ENCODE results near the gene PTK7. TPM values are rescaled to one million over a fixed set of nuclear protein-coding genes. Genes with fewer than 3 reads are reported as not detected.

The PTK7 gene
- total RNA-seq, 3 donors from 2014 or later = 7.0 to 57.1 (median 52.1) TPM

DNA sequence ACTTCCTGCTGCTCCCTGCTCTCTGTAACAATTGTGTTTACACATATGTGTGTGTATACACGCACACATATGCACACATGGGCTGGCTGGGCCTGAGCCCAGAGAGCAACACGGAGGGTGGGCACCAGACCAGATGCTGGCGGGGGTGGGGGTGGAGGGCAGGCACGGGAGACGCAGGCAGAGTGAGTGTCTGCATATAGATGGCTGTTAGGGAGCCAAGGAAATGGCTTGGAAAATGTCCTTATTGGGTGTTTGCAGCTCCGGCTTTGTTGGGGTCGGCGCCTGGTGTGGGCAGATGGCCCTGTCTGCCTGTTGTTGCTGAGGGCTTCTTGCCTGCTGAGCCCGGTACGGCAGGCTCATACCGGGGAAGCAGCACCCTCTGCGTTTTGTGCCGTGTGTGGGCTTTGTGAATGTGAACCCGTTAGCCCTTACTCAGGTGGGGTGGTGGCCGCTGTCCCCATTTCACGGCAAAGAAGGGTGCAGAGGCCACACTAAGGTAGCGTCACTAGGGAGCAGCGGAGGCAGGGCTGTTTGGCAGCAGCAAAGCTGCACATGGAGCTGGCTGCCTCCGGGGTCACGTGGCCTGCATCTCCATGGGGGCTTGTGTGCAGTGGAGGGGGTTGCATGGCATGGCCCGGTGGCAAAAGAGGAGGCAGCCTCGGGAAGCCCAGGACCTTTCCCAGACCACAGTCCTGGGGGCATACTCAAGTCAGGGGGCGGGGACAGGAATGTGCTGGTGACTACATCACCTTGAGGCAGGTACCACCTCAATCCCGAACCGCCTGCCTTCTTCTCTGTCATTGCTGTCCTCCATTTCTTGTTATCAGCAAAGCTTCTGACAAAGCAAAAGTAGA, 47.6 kb downstream of the PTK7 start:
- DNase-seq (ENCODE audit: low spot score in 2 of 2) = no peak
- Histone ChIP-seq H3K27me3 (no peaks in the 10 kb centered on the region), H3K36me3 (no peaks in the 10 kb centered on the region), H3K4me3 (peak overlapping the region in 2 of 3 donors; percentile 20 to 46), H3K27ac (peak overlapping the region; percentile 19 to 72), H3K9me3 (no peaks in the 10 kb centered on the region), H3K4me1 (peaks cover 12 to 28% of the 10 kb centered on the region in 2 donors)
- TF ChIP-seq, protein P1, sequence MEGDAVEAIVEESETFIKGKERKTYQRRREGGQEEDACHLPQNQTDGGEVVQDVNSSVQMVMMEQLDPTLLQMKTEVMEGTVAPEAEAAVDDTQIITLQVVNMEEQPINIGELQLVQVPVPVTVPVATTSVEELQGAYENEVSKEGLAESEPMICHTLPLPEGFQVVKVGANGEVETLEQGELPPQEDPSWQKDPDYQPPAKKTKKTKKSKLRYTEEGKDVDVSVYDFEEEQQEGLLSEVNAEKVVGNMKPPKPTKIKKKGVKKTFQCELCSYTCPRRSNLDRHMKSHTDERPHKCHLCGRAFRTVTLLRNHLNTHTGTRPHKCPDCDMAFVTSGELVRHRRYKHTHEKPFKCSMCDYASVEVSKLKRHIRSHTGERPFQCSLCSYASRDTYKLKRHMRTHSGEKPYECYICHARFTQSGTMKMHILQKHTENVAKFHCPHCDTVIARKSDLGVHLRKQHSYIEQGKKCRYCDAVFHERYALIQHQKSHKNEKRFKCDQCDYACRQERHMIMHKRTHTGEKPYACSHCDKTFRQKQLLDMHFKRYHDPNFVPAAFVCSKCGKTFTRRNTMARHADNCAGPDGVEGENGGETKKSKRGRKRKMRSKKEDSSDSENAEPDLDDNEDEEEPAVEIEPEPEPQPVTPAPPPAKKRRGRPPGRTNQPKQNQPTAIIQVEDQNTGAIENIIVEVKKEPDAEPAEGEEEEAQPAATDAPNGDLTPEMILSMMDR (IDR thresholded peaks at IDR 0.05) = no peak
- TF ChIP-seq POLR2AphosphoS5 (IDR thresholded peaks at IDR 0.05) = no peak
- no peak for TF ChIP-seq POLR2A (IDR thresholded peaks at IDR 0.05)
- intact Hi-C loops (cut with DNase I; ENCODE audit: low total_unique reads) = no loop called here

DNA sequence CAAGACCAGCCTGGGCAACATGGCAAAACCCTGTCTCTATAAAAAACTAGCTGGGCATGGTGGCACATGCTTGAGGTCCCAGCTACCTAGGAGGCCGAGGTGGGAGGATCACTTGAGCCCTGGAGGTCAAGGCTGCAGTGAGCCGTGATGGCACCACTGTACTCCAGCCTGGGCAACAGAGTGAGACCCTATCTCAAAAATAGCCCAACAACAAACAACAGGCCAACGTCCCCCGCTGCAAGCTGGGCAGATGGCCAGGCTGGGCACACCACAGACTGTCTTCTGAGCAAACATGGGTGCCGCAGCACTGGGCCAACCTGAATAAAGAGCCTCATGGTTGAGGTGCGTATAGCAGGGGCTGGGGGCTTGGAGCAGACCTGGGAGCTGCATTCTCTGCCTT, 48.4 kb downstream of the PTK7 start:
- H3K9me3 ChIP-seq = no peaks in the 10 kb centered on the region
- H3K4me3 ChIP-seq = no peak overlapping the region
- H3K27me3 ChIP-seq = no peaks in the 10 kb centered on the region
- peaks cover 16 to 28% of the 10 kb centered on the region in 2 donors for H3K4me1 ChIP-seq
- H3K27ac ChIP-seq = peak overlapping the region; percentile 18 to 72
- TF ChIP-seq, protein P1 (IDR thresholded peaks at IDR 0.05) = no peak
- TF ChIP-seq POLR2AphosphoS5 (IDR thresholded peaks at IDR 0.05) = no peak
- no peak for TF ChIP-seq POLR2A (IDR thresholded peaks at IDR 0.05)
- intact Hi-C loops (cut with DNase I; ENCODE audit: low total_unique reads) = no loop called here
- no peaks in the 10 kb centered on the region for H3K36me3 ChIP-seq
- no peak for DNase-seq (ENCODE audit: low spot score in 2 of 2)

DNA sequence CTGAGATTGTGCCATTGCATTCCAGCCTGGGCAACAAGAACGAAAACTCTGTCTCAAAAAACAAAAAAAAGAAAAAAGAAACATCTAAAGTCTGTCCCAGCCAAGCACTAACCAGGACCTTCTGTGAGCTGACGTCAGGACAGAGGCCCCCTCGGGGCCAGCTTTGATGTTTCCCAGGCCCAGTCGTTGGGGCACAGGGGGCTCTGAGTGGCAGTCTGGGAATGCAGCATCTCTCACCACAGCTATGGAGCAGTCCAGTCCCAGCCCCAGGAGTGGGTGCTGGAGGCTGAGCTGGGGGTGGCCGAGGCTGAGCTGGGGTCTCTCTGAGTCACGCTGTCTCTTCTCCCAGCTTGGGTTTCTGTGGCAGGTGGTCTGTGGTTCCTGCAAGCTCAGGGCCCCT, 49.0 kb downstream of the PTK7 start:
- H3K9me3 ChIP-seq = no peaks in the 10 kb centered on the region
- no peak overlapping the region for H3K4me3 ChIP-seq
- intact Hi-C loops (cut with DNase I; ENCODE audit: low total_unique reads) = no loop called here
- H3K4me1 ChIP-seq = peaks cover 16 to 28% of the 10 kb centered on the region in 2 donors
- H3K36me3 ChIP-seq = no peaks in the 10 kb centered on the region
- peak overlapping the region; percentile 18 to 88 for H3K27ac ChIP-seq
- DNase-seq (ENCODE audit: low spot score in 2 of 2) = no peak
- H3K27me3 ChIP-seq = no peaks in the 10 kb centered on the region
- TF ChIP-seq, protein P1 (IDR thresholded peaks at IDR 0.05) = no peak
- no peak for TF ChIP-seq POLR2A (IDR thresholded peaks at IDR 0.05)
- peak in 1 of 3 donors; percentile 44 for TF ChIP-seq POLR2AphosphoS5 (IDR thresholded peaks at IDR 0.05)

DNA sequence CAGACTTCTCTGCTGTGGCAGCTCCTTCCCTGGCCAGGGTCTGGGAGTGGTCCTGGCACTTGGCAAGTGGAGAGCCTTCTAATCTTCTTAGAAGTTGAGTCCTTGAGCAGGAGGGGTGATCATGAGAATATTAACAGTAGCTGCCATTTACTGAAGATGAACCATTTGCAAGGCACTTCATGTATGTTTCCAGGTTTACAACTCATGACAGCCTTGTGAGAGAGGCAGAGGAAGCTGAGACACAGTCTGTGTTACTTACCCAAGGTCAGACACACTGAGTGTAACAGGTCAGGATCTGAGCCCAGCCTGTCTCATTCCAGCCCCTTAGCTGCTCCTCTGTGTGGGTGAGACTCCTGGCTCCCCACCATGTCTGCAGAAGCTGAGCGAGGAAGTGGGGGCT, 49.4 kb downstream of the PTK7 start:
- H3K27ac ChIP-seq = peak overlapping the region; percentile 18 to 88
- peaks cover 16 to 28% of the 10 kb centered on the region in 2 donors for H3K4me1 ChIP-seq
- TF ChIP-seq POLR2A (IDR thresholded peaks at IDR 0.05) (no peak), POLR2AphosphoS5 (IDR thresholded peaks at IDR 0.05) (no peak)
- TF ChIP-seq, protein P1 (IDR thresholded peaks at IDR 0.05) = no peak
- H3K4me3 ChIP-seq = no peak overlapping the region
- H3K36me3 ChIP-seq = no peaks in the 10 kb centered on the region
- intact Hi-C loops (cut with DNase I; ENCODE audit: low total_unique reads) = no loop called here
- DNase-seq (ENCODE audit: low spot score in 2 of 2) = no peak
- no peaks in the 10 kb centered on the region for H3K9me3 ChIP-seq
- H3K27me3 ChIP-seq = no peaks in the 10 kb centered on the region

DNA sequence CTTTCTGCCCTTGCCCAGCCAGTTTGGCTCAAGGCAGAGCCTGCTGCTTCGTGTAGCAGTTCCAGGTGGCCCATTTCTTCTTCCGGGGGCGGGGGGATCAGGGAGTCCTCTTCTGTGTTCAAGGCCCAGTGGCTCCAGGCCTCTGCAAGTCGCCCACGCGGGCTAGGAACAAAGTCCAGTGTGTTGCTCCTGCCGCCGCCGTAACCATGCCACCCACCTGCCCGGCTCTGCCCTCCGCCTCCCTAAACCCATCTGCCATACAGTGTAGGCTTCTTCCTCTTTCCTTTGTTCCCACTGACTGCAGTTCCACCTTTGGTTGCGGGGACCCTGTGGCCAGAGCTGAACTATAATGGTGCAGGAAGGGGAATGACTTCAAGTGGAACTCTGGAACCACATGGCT, 51.1 kb downstream of the PTK7 start:
- DNase-seq (ENCODE audit: low spot score in 2 of 2) = peak in 1 of 2 donors; percentile 73
- Histone ChIP-seq H3K36me3 (no peaks in the 10 kb centered on the region), H3K4me3 (no peak overlapping the region), H3K27ac (peak overlapping the region; percentile 18 to 88), H3K9me3 (no peaks in the 10 kb centered on the region), H3K27me3 (no peaks in the 10 kb centered on the region), H3K4me1 (peaks cover 11 to 19% of the 10 kb centered on the region in 2 donors)
- intact Hi-C loops (cut with DNase I; ENCODE audit: low total_unique reads) = no loop called here
- TF ChIP-seq, protein P1 (IDR thresholded peaks at IDR 0.05) = no peak
- TF ChIP-seq POLR2A (IDR thresholded peaks at IDR 0.05) = no peak
